Upper lobe of left lung (tissue), 6 donors: Measurements from ENCODE around the gene FGF7. TPM values are rescaled to one million over a fixed set of nuclear protein-coding genes. Genes with fewer than 3 reads are reported as not detected.

Experiments used
- ATAC-seq, 2 donors: fragments of 200-7000 bp; cut with Tn5 transposase; one replicate each; pipeline ENCODE4 v1.9.1; 2022; ENCODE audit warnings: mild to moderate bottlenecking in 2 of 2, moderate library complexity in 2 of 2; ENCODE audit not compliant: low FRiP score in 2 of 2
- DNase-seq, 2 donors: peaks; one replicate each; pipeline ENCODE4 v3.0.0-alpha.2; 2019 to 2020
- H3K27ac ChIP-seq, 4 donors: fragments of 200-600 bp; sonication (generic); one replicate each; pipeline ENCODE4 v1.5.1; 2016 to 2019
- H3K27me3 ChIP-seq, 4 donors: fragments of 200-600 bp; sonication (generic); one replicate each; pipeline ENCODE4 v1.5.1; 2017 to 2019
- H3K36me3 ChIP-seq, 4 donors: fragments of 200-600 bp; sonication (generic); one replicate each; pipeline ENCODE4 v1.5.1; 2016 to 2019
- H3K4me1 ChIP-seq, 4 donors: fragments of 200-600 bp; sonication (generic); one replicate each; pipeline ENCODE4 v1.5.1; 2018 to 2019
- H3K4me3 ChIP-seq, 4 donors: fragments of 200-600 bp; sonication (generic); one replicate each; pipeline ENCODE4 v1.5.1; 2017 to 2019; ENCODE audit warnings: mild to moderate bottlenecking in 2 of 4, moderate library complexity in 1 of 4
- H3K9me3 ChIP-seq, 4 donors: fragments of 200-600 bp; sonication (generic); one replicate each; pipeline ENCODE4 v1.5.1; 2018 to 2019
- EP300 ChIP-seq, 4 donors: sonication (generic); formaldehyde crosslinking; IDR thresholded peaks; one replicate each; pipeline ENCODE4 v1.5.1; 2017; ENCODE audit warnings: antibody characterized with exemption in 4 of 4, control low read depth in 2 of 4
- POLR2A ChIP-seq, 4 donors: fragments of 450-650 bp; IDR thresholded peaks; one replicate each; pipeline ENCODE4 v1.5.1; 2016 to 2017; ENCODE audit warnings: antibody characterized with exemption in 4 of 4, mild to moderate bottlenecking in 2 of 4
- POLR2AphosphoS5 ChIP-seq, 2 donors: sonication (generic); formaldehyde crosslinking; IDR thresholded peaks; one replicate each; pipeline ENCODE4 v1.5.1; 2017; ENCODE audit warnings: antibody characterized with exemption in 2 of 2
- WGBS, 2 donors: methylation state at CpG; one replicate each; pipeline ENCODE4 v1.1.5; 2017 to 2018; 5-methylcytosine and 5-hydroxymethylcytosine counted together
- total RNA-seq, 6 donors: library from RNA; depleted of rRNA in 4 of 6; stranded (reverse); fragments of >200 nt in 4 of 6; gene quantifications; one replicate each; pipeline versions ENCODE4 v1.1.0 to v1.2.1, GENCODE V29; 2016 to 2021
- TF ChIP-seq, protein P1 (sequence below), 6 experiments: fragments of 450-650 bp in 4 of 6; fragments of 200-600 bp in 2 of 6; sonication (generic) in 2 of 6; IDR thresholded peaks; one replicate each; pipeline ENCODE4 v1.5.1; 2016 to 2019; ENCODE audit warnings: antibody characterized with exemption in 6 of 6
- donor health status: DM: no; HTN: no; CAD: no; lungs with moderate emphysema.
- donor health status: DM: no; HTN: yes; CAD: no; lungs with severe emphysema.

FGF7 gene
- total RNA-seq, 6 donors from 2014 or later: 7.2 to 33.7 (median 9.4) TPM

- TF ChIP-seq POLR2AphosphoS5 (IDR thresholded peaks at IDR 0.05) (no peak), EP300 (IDR thresholded peaks at IDR 0.05) (no peak), POLR2A (IDR thresholded peaks at IDR 0.05) (no peak)
- TF ChIP-seq, protein P1, sequence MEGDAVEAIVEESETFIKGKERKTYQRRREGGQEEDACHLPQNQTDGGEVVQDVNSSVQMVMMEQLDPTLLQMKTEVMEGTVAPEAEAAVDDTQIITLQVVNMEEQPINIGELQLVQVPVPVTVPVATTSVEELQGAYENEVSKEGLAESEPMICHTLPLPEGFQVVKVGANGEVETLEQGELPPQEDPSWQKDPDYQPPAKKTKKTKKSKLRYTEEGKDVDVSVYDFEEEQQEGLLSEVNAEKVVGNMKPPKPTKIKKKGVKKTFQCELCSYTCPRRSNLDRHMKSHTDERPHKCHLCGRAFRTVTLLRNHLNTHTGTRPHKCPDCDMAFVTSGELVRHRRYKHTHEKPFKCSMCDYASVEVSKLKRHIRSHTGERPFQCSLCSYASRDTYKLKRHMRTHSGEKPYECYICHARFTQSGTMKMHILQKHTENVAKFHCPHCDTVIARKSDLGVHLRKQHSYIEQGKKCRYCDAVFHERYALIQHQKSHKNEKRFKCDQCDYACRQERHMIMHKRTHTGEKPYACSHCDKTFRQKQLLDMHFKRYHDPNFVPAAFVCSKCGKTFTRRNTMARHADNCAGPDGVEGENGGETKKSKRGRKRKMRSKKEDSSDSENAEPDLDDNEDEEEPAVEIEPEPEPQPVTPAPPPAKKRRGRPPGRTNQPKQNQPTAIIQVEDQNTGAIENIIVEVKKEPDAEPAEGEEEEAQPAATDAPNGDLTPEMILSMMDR (IDR thresholded peaks at IDR 0.05): no peak
- ATAC-seq (no peak), DNase-seq (no peak)
- WGBS, 2 donors: 94 to 96% methylated on average over 2 of the region's 2 CpGs
- no peaks in the 10 kb centered on the region for H3K36me3 ChIP-seq
- no peak overlapping the region for H3K27ac ChIP-seq
- H3K9me3 ChIP-seq: no peaks in the 10 kb centered on the region
- H3K4me1 ChIP-seq: no peaks in the 10 kb centered on the region
- H3K27me3 ChIP-seq: no peaks in the 10 kb centered on the region
- no peak overlapping the region for H3K4me3 ChIP-seq
Observed at GRCh38 chr15:49492151-49492550, 69.1 kb downstream of the FGF7 start.

GRCh38 chr15:49492830-49493229 is 69.8 kb downstream of the FGF7 start:
- no peaks in the 10 kb centered on the region for H3K4me1 ChIP-seq
- no peak for DNase-seq
- H3K4me3 ChIP-seq: no peak overlapping the region
- no peaks in the 10 kb centered on the region for H3K27me3 ChIP-seq
- H3K9me3 ChIP-seq: no peaks in the 10 kb centered on the region
- peak in 1 of 2 donors; percentile 78 for ATAC-seq
- no peak for TF ChIP-seq POLR2A (IDR thresholded peaks at IDR 0.05)
- TF ChIP-seq EP300 (IDR thresholded peaks at IDR 0.05): no peak
- TF ChIP-seq, protein P1 (IDR thresholded peaks at IDR 0.05): no peak
- no peak for TF ChIP-seq POLR2AphosphoS5 (IDR thresholded peaks at IDR 0.05)
- no peaks in the 10 kb centered on the region for H3K36me3 ChIP-seq
- no peak overlapping the region for H3K27ac ChIP-seq
- WGBS, 2 donors: 55 to 61% methylated on average over 1 of the region's 1 CpG

- no peak for DNase-seq
- no peak overlapping the region for H3K4me3 ChIP-seq
- no peak overlapping the region for H3K27ac ChIP-seq
- 91 to 94% methylated on average over 1 of the region's 1 CpG for WGBS, 2 donors
- no peak for TF ChIP-seq POLR2AphosphoS5 (IDR thresholded peaks at IDR 0.05)
- no peak for ATAC-seq
- H3K9me3 ChIP-seq: no peaks in the 10 kb centered on the region
- H3K36me3 ChIP-seq: no peaks in the 10 kb centered on the region
- no peaks in the 10 kb centered on the region for H3K27me3 ChIP-seq
- H3K4me1 ChIP-seq: no peaks in the 10 kb centered on the region
Observed at GRCh38 chr15:49494842-49495241, 71.8 kb downstream of the FGF7 start.

DNA sequence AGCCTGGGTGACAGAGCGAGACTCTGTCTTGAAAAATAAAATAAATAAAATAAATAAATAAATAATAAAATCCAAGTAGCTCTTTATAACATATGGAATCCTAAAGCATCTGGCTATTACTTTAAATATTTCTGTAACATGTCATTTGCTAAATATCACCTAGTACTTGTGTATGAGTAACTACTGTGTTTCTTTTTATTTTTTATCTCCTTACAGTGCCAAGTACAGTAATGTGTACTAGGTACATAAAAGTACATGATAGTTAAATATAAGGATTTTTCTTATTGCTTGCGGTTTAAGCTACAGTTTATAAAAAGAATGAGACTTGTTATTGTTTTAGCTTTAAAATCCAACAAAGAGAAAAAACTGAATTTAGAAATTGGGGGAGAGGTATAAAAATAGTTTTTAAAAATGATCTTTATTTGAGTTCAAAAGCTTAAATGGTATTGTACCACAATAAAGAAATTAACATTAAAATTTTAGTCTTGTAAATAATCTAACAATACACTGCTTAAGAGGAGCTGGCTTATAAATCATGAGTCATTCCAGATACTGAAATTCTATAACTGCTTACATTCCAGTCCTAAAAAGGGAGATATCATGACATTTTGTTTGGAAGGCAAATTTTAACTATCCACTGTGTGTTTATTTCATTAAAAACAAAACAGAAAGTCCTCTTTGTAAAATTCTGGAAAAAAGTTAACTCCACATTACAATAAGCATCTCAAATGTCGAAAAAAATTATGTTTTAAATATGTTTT is 73.1 kb downstream of the FGF7 start:
- H3K36me3 ChIP-seq: no peaks in the 10 kb centered on the region
- no peaks in the 10 kb centered on the region for H3K27me3 ChIP-seq
- no peak overlapping the region for H3K4me3 ChIP-seq
- H3K27ac ChIP-seq: no peak overlapping the region
- TF ChIP-seq EP300 (IDR thresholded peaks at IDR 0.05) (no peak), POLR2A (IDR thresholded peaks at IDR 0.05) (no peak), POLR2AphosphoS5 (IDR thresholded peaks at IDR 0.05) (no peak)
- TF ChIP-seq, protein P1 (IDR thresholded peaks at IDR 0.05): no peak
- H3K4me1 ChIP-seq: no peaks in the 10 kb centered on the region
- no peaks in the 10 kb centered on the region for H3K9me3 ChIP-seq
- 79 to 80% methylated on average over 3 of the region's 3 CpGs for WGBS, 2 donors
- DNase-seq (no peak), ATAC-seq (no peak)

GRCh38 chr15:49501586-49501985 is 78.5 kb downstream of the FGF7 start:
- TF ChIP-seq EP300 (IDR thresholded peaks at IDR 0.05) (no peak), POLR2A (IDR thresholded peaks at IDR 0.05) (no peak), POLR2AphosphoS5 (IDR thresholded peaks at IDR 0.05) (no peak)
- TF ChIP-seq, protein P1 (IDR thresholded peaks at IDR 0.05): no peak
- 68 to 82% methylated on average over 1 of the region's 1 CpG for WGBS, 2 donors
- ATAC-seq (no peak), DNase-seq (no peak)
- no peaks in the 10 kb centered on the region for H3K36me3 ChIP-seq
- H3K9me3 ChIP-seq: peaks cover 0 to 5% (median 0%) of the 10 kb centered on the region in 4 donors
- H3K27ac ChIP-seq: no peak overlapping the region
- no peak overlapping the region for H3K4me3 ChIP-seq
- no peaks in the 10 kb centered on the region for H3K4me1 ChIP-seq
- H3K27me3 ChIP-seq: no peaks in the 10 kb centered on the region
